Activated naive CD4-positive, alpha-beta T cell treated with Interleukin-2 at 50 U/mL for 16 hours (primary cell): Measurements from ENCODE around the gene ZNF775.
A peak's percentile ranks its signal among the peaks of the same experiment; 100 is the strongest.

ENCODE experiments used
- DNase-seq: peaks from one replicate; pipeline ENCODE4 v3.0.0-alpha.2; 2020

The ZNF775 gene

DNA sequence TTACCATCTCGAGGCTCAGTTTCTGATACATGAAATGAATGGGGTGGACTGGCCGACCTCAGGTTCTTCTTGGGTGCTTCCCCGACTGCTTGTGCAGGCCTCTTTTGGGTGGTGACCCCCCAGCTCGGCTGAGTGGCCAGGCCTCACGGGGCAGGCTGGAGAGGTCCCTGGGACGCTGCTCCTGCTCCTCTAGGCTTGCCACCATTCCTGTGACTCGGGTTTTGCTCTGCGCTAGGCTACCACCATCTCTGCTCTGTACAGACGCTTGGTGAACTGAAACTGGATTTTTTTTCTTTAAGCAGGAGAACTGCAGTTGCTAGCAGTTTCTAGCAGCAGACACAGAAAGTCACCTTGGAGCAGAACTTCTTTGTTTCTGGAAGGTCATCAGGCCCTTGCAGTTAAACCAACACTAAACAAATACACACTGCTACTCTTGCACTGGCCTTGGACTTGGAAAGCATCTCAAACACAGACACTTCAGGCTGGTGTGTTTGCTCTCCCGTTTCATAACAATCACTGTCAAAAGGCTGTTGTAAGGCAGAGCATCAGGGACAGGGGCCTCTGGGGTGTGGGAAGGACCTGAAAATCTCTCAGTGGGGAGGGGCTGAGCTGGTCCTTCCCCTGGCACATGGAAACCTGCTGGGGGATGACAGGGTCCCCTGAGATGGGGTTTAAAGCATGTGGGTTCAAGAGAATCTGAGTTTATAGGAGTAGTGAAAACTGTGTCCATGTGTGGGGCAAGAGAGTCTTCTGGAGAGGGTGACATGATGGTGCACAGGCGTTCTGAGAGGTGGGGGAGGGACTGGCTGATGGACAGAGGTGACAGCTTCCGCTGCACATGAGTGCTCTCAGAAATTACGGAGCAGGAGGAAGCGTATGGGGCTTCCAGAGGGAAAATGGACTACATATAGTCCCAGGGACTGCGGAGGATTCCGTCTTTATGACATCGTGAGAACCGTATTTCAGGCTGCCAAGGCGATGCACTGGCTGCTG lies 36.3 kb downstream of the ZNF775 start:
- DNase-seq = no peak

- no peak for DNase-seq
Observed at GRCh38 chr7:150417239-150417638, 38.1 kb downstream of the ZNF775 start.

DNA sequence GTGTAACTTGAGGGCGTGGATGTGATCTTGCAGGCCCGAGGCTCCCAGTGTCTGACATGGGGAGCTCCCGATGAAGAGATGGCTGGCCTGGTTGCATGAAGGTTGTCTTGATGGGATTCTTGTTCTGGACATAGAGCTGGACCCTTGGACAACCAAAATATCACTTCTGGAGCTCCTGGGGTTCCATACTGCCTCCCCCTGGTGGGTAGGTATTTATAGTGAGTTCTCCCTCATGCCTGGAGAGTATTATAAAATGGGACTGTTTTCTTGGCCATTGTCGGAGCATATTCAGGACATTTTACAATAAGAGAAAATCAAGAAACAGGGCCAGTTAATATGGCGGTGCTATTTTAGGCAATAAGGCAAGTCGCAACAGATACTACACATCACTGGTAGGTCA lies 38.7 kb downstream of the ZNF775 start:
- DNase-seq = no peak

- no peak for DNase-seq
Observed at GRCh38 chr7:150420242-150420641, 41.1 kb downstream of the ZNF775 start.

DNA sequence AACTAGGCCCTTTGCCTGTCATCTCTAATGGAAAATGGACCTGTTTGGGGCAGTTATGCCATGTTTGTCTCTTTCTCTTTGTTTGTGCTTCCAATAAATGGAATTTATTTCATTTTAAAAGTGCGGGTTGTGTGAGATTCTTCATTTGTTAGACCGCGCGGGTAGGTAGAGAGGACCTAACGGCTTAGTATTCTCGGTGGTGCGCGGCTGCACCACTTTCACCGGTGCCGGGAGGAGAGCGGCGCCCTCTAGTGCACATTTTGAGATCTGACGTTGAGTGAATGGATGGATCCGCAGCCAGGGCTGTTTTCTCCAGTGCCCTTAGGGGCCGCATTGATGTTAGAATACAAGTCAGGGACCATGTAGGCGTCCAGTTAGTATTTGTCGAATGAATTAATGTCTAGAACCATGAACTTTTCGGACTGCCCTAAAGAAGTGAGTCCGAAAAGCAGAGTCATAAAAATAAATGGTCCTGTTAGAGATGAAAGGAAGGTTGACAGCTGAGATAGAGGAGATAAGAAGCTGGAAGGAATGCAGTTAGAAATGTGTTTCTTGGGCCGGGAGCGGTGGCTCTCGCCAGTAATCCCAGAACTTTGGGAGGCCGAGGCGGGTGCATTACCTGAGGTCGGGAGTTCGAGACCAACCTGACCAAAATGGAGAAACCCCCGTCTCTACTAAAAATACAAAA lies 42.0 kb downstream of the ZNF775 start:
- peak; percentile 87 for DNase-seq

DNA sequence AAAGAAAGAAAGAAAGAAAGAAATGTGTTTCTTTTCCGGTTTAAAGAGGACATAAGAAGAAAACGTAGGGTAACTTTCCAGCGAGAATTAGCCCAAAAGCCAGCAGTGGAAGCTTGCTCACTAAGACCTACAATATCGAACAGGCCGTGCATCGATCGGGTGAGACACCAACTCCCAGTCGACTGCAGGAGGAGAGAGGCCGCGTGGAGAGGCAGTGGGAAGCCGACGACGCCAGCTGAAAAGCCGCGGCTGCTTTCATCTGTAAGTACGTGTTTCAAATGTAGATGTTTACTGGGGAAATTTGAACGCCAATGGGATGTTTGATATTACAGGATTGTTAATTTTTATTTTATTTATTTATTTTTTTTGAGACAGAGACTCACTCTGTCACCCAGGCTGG lies 42.7 kb downstream of the ZNF775 start:
- no peak for DNase-seq

- DNase-seq = no peak
Observed at GRCh38 chr7:150425670-150426069, 46.5 kb downstream of the ZNF775 start.

DNA sequence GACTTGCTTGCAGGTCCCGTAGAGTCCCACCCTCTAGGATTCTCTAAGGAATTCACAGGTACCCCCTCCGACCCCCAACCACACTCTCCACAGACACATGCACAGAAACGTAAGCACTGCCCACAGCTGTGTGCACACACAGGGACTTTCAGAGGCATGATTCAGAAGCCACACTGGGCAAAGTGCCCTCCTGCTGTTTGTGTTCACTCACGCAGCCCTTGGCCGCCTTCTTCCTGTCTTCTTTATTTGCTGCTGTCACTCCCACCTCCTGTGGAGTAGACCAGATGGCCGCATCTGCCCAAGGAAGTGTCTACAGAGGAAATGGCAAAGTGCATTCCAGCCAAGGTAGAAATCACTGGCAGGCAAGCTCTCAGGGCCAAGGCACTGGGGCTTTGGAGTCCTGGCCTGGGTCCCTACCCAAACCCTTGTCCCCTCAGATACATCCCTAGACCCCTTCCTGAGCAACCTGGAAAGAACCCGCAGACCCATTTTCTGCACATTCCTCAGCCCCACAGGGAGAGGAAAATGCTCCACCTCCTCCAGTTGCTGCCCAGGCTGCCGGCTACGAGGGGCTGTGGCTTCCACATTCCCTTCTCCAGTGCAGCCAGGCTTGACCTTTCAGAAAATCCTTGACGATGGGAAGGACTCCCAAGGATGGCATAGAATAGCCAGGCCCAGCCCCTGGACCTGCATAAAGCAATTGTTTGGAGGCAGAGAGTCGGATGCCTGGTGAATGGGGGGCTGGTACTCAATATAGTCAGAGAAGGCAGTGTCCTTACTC lies 49.7 kb downstream of the ZNF775 start:
- no peak for DNase-seq

DNA sequence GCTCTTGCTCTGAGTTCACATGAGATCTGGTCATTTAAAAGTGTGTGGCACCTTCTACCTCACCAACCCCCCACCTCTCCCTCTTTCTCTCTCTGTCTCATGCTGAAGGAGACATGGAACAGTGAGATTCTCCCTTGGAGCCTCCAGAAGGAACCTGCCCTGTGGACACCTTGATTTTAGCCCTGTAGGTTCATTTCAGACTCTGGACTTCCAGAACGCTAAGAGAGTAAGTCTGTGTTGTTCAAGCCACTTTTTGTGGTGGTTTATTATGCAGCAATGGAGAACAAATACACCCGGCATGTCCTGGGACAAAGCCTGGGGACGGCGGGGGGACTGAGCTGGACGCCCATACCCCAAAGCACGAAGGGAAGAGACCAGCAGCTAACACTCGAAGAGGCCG lies 50.6 kb downstream of the ZNF775 start:
- DNase-seq = no peak

GRCh38 chr7:150430465-150431085 lies 51.4 kb downstream of the ZNF775 start:
- DNase-seq = no peak

DNA sequence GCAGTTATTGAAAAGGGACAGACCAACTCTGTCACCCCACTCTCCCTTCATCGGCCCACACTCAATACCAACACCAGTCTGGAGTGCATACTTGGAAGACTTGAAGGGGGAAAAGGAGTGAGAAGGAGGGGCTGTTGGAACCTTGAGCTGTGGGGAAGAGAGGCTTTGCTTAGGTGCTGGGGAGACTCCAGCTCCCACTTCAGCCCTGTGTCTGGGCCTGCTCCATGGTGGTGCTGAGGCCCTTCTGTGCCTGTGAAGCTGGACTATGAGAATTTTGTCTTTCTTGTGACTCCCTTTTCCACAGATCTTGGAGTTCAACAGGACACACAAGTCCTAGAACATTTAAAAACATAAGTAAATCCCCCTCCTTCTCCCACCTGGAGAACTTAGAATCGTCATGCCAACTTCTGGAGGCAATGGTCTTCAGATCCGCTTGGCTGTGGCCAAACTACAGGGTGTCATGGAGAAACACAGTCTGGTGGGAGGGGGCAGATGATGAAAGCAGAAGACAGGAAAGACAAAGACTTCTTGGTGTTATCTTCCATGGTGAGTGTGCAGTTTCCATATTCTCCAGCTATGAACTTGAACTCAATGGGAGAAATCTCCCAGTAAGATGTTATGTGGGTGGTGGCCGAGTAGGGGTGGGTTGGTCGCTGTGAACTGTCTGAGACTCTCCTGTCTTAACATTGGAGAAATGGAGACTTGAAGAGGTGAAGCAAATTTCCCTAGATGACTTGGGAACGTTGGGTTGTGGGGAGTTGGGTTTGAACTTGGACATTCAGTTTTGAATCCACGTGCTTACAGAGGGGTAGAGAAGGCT lies 52.9 kb downstream of the ZNF775 start:
- DNase-seq = no peak

GRCh38 chr7:150432915-150433892 lies 54.1 kb downstream of the ZNF775 start:
- no peak for DNase-seq

- DNase-seq = no peak
Observed at GRCh38 chr7:150434240-150434639, 55.1 kb downstream of the ZNF775 start.

- DNase-seq = no peak
Observed at GRCh38 chr7:150435047-150435389, 55.9 kb downstream of the ZNF775 start.

- no peak for DNase-seq
Observed at GRCh38 chr7:150435390-150436073, 56.4 kb downstream of the ZNF775 start.

- DNase-seq = no peak
Observed at GRCh38 chr7:150439967-150440366, 60.8 kb downstream of the ZNF775 start.

DNA sequence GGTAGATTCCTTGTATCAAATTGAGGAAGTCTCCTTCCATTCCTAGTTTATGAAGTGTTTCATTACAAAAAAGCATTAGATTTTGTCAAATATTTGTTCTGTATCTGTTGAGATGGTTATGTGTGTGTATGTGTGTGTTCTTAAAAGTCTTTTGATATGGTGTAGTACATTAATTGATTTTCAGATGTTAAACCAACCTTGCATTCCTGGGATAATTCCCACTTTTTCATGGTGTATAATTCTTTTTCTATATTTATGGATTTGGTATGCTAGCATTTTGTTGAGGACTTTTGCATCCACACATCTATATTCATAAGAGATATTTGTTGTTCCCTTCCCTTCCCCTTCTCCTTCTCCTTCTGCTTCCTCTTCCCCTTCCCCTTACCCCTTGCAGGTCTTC lies 62.4 kb downstream of the ZNF775 start:
- DNase-seq = no peak

DNA sequence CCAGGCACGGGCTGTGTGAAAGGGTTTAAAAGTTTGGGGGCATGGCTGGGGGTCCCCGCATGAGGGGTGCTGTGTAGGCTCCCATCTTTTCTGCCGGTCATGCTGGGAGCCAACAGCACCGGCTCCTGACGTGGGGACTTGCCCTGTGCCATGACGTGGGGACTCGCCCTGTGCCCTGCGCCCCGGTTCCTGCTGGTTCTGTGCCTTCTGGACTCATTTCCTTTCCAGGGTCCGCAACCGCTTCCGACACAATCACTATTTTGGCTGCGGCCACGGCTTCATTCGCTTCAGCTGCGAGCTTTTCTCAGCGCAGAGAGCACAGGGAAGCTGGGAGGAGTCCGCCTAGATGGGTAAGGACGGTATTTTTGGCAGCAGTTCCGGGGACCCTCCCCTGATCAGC lies 63.7 kb downstream of the ZNF775 start:
- no peak for DNase-seq

DNA sequence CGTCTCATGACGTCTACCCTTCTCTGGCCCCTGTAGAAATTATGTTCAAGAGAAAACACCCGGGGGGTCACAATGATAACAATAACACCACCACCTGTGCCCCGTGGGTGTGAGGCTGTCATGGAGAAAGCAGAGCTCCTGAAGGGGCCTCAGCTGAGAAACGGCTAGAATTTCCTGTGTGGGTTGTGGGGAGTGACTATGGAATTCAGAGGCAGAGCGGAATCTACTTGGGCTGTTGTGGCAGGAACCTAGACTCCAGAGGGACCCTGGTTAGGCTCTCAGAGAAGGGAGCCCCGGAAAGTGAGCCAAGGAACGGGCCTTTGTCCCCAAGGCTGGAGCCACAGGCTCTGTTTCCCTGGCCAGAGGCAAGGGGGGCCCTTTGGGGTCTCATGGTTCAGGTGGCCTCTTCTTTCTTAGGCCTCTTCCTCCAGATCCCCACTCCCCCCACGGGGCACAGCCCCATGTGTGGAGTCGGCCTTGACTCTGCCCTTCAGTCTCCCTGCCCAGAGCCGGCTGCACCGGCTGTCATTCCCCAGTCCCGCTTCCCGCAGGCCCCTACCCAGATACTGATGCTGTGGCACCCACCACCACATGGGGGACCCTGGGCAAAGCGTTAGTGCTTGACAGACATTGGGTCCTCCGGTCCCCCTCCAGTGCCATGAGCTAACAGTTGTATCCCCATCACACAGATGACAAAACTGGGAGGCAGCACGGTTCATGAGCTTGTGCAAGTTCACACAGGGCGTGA lies 64.8 kb downstream of the ZNF775 start:
- no peak for DNase-seq
